ENCODE measurements around the gene ADAMTS7. TPM values are rescaled to one million over a fixed set of nuclear protein-coding genes. Genes with fewer than 3 reads are reported as not detected.
"Not testable (repeated sequence)": the region's sequence is repeated elsewhere in the genome, so short reads cannot be mapped to it uniquely, and the experiment has no call there.

Gene ADAMTS7
- total RNA-seq, 3 donors from 2014 or later = 1.3 to 7.4 (median 6.2) TPM

- Histone ChIP-seq H3K9me3 (no peaks in the 10 kb centered on the region), H3K27ac (no peak overlapping the region), H3K36me3 (no peaks in the 10 kb centered on the region), H3K4me1 (no peaks in the 10 kb centered on the region), H3K27me3 (no peaks in the 10 kb centered on the region), H3K4me3 (no peak overlapping the region)
- intact Hi-C loops (cut with DNase I; ENCODE audit: low total_unique reads) = no loop called here
- TF ChIP-seq POLR2A (IDR thresholded peaks at IDR 0.05) (no peak), POLR2AphosphoS5 (IDR thresholded peaks at IDR 0.05) (no peak)
- TF ChIP-seq, protein P1, sequence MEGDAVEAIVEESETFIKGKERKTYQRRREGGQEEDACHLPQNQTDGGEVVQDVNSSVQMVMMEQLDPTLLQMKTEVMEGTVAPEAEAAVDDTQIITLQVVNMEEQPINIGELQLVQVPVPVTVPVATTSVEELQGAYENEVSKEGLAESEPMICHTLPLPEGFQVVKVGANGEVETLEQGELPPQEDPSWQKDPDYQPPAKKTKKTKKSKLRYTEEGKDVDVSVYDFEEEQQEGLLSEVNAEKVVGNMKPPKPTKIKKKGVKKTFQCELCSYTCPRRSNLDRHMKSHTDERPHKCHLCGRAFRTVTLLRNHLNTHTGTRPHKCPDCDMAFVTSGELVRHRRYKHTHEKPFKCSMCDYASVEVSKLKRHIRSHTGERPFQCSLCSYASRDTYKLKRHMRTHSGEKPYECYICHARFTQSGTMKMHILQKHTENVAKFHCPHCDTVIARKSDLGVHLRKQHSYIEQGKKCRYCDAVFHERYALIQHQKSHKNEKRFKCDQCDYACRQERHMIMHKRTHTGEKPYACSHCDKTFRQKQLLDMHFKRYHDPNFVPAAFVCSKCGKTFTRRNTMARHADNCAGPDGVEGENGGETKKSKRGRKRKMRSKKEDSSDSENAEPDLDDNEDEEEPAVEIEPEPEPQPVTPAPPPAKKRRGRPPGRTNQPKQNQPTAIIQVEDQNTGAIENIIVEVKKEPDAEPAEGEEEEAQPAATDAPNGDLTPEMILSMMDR (IDR thresholded peaks at IDR 0.05) = no peak
- no peak for DNase-seq (ENCODE audit: low spot score in 2 of 2)
Observed at GRCh38 chr15:78778422-78778821, 32.8 kb downstream of the ADAMTS7 start.

DNA sequence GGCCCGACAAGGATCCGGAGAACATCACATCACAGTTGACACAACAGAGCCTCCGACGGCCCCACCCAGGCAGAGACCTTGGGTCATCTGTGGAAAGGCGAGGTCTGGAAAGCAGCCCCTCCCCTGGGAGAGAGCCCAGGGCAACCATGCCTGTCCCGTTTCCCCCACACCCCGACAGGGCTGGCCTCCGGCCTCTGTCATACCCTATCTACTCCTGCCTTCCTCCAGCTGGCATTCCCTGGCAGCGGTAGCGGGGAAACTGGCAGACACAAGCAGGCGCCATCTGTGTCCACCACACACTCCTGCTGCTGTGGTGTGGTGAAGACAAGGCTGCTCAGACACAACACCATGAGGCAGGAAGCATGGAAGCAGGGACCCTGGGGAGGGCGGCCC, 33.3 kb downstream of the ADAMTS7 start:
- H3K27ac ChIP-seq; H3K9me3 ChIP-seq; H3K4me1 ChIP-seq; DNase-seq (ENCODE audit: low spot score in 2 of 2); H3K27me3 ChIP-seq; intact Hi-C loops (cut with DNase I; ENCODE audit: low total_unique reads); H3K4me3 ChIP-seq; H3K36me3 ChIP-seq: not testable (repeated sequence)

GRCh38 chr15:78777290-78777952, 33.8 kb downstream of the ADAMTS7 start:
- H3K27me3 ChIP-seq; H3K36me3 ChIP-seq; DNase-seq (ENCODE audit: low spot score in 2 of 2); H3K27ac ChIP-seq; H3K9me3 ChIP-seq; H3K4me1 ChIP-seq; H3K4me3 ChIP-seq; intact Hi-C loops (cut with DNase I; ENCODE audit: low total_unique reads): not testable (repeated sequence)

DNA sequence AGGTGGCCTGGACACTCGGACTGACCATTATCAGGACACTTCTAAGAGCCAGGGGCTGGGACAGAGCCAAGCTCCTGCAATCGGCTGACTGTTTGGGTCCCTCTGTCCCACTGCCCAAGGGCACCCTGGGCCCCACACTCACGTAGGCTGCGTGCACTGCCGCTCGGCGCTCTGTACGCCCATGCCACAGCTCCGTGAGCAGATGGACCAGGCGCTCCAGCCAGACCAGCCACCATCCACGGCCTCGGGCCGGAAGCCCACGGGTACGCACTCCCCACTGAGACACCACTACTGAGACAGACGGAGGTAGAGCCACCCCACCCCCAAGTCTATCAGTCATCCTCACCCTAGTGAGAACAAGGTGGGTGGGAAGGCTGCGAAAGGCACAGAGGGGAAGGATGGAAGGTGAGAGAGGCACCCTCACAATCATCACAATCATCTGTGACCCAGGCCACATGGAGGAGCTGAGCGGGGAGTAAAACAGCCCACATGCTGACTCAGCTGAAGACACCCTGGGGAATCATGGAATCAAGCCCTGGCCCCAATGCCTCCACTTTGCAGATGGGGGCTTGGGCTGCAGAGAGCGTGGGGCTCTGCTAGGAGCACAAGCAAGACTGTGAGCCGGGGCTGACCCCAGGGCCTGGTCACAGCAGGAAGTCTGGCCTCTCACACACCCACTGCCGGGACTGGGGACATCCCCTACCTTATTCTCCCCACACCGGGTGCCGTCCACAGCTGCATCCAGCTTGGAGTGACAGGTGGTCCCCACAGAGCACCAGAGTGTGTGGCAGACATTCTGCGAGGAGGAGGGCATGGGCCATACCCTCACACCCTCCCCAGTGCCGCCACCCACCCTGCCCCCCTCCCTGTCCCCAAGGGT, 35.0 kb downstream of the ADAMTS7 start:
- intact Hi-C loops (cut with DNase I; ENCODE audit: low total_unique reads); H3K4me1 ChIP-seq; H3K27ac ChIP-seq; DNase-seq (ENCODE audit: low spot score in 2 of 2); H3K9me3 ChIP-seq; H3K4me3 ChIP-seq; H3K36me3 ChIP-seq; H3K27me3 ChIP-seq: not testable (repeated sequence)

GRCh38 chr15:78775472-78775871, 35.8 kb downstream of the ADAMTS7 start:
- no peak overlapping the region for H3K4me3 ChIP-seq
- intact Hi-C loops (cut with DNase I; ENCODE audit: low total_unique reads) = no loop called here
- no peak for TF ChIP-seq POLR2A (IDR thresholded peaks at IDR 0.05)
- TF ChIP-seq, protein P1 (IDR thresholded peaks at IDR 0.05) = no peak
- no peak for TF ChIP-seq POLR2AphosphoS5 (IDR thresholded peaks at IDR 0.05)
- H3K36me3 ChIP-seq = no peaks in the 10 kb centered on the region
- no peak overlapping the region for H3K27ac ChIP-seq
- DNase-seq (ENCODE audit: low spot score in 2 of 2) = no peak
- no peaks in the 10 kb centered on the region for H3K27me3 ChIP-seq
- no peaks in the 10 kb centered on the region for H3K9me3 ChIP-seq
- H3K4me1 ChIP-seq = no peaks in the 10 kb centered on the region

GRCh38 chr15:78774451-78774990, 36.7 kb downstream of the ADAMTS7 start:
- H3K36me3 ChIP-seq; H3K9me3 ChIP-seq; intact Hi-C loops (cut with DNase I; ENCODE audit: low total_unique reads); H3K27me3 ChIP-seq; H3K4me1 ChIP-seq; DNase-seq (ENCODE audit: low spot score in 2 of 2); H3K27ac ChIP-seq; H3K4me3 ChIP-seq: not testable (repeated sequence)

- intact Hi-C loops (cut with DNase I; ENCODE audit: low total_unique reads); H3K27ac ChIP-seq; H3K9me3 ChIP-seq; H3K36me3 ChIP-seq; H3K27me3 ChIP-seq; H3K4me1 ChIP-seq; H3K4me3 ChIP-seq; DNase-seq (ENCODE audit: low spot score in 2 of 2): not testable (repeated sequence)
Observed at GRCh38 chr15:78773765-78774450, 37.4 kb downstream of the ADAMTS7 start.

All from breast epithelium (tissue), 4 donors.